Stimulated activated CD8-positive, alpha-beta memory T cell treated with anti-CD3 and anti-CD28 coated beads, Interleukin-4, amount 100 ng/mL, for 1 hour (primary cell): ENCODE measurements around the gene IL3RA.
"Not testable (repeated sequence)": the region's sequence is repeated elsewhere in the genome, so short reads cannot be mapped to it uniquely, and the experiment has no call there.

ENCODE experiments used
- DNase-seq, 2 donors: peaks; one replicate each; pipeline ENCODE4 v3.0.0-alpha.2; 2020; ENCODE audit warnings: low read depth in 2 of 2, low spot score in 1 of 2

IL3RA gene

DNA sequence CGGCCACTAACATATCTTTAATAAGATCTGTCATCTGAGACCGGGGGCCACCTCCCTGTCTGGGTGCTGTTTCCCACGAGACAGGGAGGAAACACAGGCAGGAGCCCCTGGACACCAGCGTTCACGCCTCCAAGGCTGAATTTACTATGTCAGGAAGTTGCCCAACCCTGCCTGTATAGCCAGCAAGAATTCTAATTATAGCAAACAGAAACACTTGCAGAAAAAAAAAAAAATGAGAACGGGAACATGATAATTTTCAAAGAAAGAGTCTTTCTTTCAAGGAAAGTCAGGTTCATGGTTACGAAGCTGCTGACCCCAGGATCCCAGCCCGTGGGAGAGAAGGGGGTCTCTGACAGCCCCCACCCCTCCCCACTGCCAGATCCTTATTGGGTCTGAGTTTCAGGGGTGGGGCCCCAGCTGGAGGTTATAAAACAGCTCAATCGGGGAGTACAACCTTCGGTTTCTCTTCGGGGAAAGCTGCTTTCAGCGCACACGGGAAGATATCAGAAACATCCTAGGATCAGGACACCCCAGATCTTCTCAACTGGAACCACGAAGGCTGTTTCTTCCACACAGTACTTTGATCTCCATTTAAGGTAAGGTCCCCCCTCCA, at the start of gene IL3RA:
IL3RA (plus strand) TSS at position 455 of the 613 bp plus-strand sequence. CDS start 4,981 bp downstream, outside the sequence.
- DNase-seq, result no peak

DNA sequence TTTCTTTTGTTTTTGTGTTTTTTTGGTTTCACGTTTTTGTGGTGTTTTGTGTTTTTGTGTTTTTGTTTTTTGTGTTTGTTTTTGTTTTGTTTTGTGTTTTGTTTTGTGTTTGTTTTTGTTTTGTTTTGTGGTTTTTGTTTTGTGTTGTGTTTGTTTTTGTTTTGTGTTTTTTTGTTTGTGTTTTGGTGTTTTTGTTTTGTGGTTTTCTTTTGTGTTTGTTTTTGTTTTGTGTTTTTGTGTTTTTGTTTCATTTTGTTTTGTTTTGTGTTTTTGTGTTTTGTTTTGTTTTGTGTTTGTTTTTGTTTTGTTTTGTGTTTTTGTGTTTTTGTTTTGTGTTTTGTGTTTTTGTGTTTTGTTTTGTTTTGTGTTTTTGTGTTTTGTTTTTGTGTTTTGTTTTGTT, 47.0 kb upstream of the IL3RA start:
- DNase-seq, result no peak

DNA sequence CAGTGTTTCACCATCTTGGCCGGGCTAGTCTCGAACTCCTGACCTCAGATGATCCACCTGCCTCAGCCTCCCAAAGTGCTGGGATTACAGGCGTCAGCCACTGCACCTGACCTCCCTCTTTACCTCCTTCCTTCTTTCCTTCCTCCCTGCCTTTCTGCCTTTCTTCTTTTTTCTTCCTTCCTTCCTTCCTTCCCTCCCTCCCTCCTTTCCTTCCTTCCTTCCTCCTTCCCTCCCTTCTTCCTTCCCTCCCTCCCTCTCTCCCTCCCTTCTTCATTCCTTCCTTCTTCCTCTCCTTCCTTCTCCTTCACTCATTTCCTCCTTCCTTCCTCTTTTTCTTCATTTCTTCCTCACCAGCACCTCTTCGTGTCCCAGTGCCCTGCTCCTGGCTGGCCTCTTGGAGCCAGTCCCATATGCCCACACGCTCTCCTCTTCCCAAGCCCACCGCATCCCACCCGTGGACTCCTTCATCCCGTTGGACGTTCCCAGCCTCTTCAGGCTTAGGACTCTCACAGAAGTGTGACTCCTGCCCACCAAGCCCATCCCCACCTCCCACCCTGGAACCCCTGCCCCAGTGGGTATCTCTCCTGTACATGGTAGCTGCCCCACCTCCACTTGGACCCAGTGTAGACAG, 45.4 kb upstream of the IL3RA start:
- no peak for DNase-seq

DNA sequence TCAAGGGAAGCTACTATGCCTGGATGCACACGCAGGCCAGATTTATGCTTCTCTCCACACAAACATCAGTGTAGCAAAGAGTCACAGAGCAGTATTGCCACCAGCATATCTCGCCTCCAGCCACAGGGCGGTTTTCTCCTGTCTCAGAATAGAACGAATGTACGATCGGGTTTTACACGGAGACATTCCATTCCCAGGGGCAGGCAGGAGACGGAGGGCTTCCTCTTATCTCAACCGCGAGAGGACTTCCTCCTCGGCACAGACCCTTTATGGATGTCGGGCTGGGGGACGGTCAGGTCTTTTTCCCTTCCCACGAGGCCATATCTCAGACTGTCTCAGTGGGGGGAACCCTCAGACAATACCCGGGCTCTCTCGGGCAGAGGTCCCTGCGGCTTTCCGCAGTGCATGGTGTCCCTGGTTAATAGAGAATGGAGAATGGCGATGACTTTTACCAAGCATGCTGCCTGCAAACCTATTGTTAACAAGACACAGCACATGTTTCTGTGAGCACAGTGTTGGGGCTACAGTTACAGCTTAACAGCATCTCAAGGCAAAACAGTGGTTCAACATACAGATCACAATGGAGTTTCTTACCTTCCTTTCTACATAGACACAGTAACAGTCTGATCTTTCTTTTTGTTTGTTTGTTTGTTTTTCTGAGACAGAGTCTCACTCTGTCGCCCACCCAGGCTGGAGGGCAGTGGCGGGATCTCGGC, 43.9 kb upstream of the IL3RA start:
- no peak for DNase-seq

DNA sequence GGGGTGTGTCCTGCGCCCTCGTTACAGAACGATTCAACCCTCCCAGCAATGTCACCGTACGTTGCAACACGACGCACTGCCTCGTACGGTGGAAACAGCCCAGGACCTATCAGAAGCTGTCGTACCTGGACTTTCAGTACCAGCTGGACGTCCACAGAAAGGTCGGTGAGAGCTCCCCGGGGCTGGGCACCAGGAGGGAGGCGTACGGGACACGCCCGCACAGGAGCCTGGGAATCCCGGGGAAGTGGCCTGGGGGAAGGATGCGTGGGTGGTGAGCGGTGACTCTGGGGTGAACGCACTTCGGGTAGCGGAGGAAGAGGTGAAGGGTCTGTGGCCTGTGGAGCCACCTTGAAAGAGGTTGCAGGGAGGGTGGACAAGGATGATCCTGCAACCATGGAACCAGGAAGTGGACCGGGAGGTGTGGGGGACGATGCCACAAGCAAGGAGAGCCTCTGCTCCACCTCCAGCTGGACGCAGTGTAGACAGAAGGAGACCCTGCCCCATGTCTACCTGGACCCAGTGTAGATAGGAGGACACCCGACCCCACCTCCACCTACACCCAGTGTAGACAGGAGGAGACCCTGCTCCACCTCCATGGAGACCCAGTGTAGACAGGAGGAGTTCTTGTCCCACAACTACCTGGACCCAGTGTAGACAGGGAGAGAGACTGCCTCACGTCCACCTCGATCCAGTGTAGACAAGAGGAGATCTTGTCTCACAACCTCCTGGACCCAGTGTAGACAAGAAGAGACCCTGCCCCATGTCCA, 42.1 kb upstream of the IL3RA start:
- DNase-seq, result no peak

DNA sequence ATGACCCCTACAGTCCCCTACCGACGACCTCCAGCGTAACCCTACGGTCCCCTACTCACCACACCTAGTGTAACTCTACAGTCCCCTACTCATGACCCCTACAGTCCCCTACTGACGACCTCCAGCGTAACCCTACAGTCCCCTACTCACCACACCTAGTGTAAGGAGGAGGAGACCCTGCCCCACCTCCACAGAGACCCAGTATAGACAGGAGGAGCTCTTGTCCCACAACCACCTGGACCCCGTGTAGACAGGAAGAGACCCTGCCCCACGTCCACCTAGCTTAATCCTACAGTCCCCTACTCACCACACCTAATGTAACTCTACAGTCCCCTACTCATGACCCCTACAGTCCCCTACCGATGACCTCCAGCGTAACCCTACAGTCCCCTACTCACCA, 41.0 kb upstream of the IL3RA start:
- DNase-seq, result no peak

DNA sequence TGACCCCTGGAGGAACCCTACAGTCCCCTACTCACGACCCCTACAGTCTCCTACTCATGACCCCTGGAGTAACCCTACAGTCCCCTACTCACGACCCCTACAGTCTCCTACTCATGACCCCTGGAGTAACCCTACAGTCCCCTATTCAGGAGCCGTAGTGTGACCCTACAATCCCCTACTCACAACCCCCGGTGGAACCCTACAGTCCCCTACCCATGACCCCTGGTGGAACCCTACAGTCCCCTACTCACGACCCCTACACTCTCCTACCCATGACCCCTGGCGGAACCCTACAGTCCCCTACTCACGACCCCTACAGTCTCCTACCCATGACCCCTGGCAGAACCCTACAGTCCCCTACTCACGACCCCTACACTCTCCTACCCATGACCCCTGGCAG, 39.0 kb upstream of the IL3RA start:
- not testable (repeated sequence) for DNase-seq

DNA sequence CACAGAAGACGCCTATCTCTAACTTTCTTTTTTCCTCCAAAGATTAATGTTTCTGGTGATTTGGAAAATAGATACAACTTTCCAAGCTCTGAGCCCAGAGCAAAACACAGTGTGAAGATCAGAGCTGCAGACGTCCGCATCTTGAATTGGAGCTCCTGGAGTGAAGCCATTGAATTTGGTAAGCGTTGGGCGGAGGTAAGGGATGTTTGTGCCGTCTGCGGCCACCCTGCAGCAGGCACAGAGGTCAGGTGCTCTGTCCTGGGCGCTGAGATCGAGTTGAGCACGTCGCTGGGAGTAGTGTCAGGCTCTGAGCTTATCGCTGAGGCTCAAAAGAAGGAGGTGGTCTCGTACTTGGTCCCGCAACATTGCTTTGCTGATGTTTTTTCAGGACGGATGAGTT, 36.1 kb upstream of the IL3RA start:
- DNase-seq, result no peak

DNA sequence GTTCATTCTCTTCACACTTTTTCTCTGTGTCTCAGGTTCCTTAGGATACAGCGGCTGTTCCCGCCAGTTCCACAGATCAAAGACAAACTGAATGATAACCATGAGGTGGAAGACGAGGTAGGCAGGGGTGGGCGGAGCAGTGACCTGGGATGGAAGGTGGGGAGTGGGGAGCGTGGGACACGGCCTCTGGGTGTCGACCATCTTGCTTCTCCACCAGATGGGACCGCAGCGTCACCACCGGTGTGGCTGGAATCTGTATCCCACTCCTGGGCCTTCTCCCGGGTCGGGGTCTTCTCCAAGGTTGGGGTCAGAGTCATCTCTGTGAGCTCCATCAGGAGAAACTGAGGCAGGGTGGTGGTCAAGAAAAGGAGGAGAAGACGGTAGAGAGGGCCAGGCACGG, 31.2 kb upstream of the IL3RA start:
- no peak for DNase-seq

DNA sequence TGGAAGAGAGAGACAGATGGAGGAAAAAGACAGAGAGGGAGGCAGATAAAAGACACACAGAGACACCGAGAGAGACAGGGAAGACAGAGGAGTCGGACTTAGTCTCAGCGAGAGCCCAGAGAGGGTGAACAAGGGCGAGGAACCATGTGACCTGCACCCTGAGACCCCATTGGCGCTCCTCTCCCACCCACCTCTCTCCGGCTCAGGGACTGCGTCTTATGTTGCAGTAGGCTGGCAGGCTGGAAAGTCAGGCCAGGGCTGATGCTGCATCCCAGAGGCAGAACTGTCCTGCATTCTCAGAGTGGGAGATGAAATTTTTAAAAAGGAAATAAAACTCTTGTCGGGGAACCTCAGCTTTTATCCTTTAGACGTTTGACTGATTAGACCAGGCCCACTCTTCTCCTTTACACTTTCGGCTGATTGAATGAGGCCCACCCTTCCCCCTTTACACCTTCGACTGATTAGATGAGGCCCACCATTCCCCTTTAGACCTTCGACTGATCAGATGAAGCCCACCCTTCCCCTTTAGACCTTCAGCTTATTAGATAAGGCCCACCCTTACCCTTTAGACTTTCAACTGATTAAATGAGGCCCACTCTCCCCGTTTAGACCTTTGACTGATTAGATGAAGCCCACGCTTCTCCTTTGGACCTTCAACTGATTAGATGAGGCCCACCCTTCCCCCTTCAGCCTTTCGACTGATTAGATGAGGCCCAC, 29.5 kb upstream of the IL3RA start:
- DNase-seq, result no peak

DNA sequence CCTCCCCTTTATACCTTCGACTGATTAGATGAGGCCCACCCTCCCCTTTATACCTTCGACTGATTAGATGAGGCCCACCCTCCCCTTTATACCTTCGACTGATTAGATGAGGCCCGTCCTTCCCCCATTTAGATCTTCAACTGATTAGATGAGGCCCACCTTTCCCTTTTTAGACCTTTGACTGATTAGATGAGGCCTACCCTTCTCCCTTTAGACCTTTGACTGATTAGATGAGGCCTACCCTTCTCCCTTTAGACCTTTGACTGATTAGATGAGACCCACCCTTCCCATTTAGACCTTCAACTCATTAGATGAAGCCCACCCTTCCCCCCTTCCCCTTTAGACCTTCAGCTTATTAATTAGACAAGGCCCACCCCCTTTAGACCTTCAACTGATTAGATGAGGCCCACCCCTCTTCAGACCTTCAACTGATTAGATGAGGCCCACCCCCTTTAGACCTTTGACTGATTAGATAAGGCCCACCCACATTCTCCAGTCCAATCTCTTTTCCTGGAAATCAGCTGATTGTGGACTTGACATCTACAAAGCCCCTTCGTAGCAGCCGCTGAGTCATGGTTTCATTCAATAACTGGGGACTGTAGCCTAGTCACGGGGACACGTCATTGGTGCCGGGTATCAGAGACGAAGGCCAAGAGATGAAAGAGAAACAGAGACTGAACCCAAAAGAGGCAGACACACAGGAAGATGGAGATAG, 28.8 kb upstream of the IL3RA start:
- no peak for DNase-seq

DNA sequence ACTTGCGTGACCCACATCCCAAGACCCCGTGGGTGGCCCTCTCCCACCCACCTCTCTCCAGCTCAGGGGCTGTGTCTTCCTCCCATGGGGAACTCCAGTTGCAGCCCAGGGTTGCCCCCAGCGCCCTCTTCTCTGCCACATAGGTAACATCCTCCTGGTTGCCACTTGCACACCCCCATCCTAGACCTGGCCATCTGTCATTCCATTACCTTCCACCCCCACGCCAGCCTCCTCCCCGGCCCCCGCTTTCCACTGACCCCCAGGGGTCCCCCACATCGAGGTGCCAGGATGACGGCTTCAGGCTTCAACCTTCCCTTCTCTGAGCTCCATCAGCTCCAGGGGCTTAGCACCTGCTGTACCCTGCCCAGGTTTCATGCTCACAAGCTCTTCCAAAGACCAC, 28.1 kb upstream of the IL3RA start:
- no peak for DNase-seq

DNA sequence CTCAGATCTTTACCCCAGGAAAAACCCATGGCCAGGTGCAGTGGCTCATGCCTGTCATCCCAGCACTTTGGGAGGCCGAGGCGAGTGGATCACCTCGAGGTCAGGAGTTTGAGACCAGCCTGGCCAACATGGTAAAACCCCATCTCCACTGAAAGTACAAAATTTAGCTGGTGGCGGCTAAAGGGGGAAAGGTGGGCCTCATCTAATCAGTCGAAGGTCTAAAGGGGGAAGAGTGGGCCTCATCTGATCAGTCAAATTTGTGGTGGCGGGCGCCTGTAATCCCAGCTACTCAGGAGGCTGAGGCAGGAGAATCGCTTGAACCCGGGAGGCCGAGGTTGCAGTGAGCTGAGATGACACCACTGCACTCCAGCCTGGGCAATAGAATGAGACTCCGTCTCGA, 27.7 kb upstream of the IL3RA start:
- not testable (repeated sequence) for DNase-seq

DNA sequence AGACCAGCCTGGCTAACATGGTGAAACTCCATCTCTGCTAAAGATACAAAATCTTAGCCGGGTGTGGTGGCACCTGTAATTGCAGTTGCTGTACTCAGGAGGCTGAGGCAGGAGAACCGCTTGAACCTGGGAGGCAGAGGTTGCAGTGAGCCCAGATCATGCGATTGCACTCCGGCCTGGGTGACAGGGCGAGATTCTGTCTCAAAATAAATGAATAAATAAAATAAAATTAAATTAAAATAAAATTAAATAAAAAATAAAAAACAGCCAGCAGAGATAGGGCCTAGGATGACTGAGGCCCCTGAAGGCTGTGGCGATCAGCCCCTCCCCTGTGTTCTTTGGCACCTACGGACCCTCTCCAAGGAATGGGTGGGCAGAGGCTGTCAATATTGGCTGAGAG, 22.8 kb upstream of the IL3RA start:
- no peak for DNase-seq

DNA sequence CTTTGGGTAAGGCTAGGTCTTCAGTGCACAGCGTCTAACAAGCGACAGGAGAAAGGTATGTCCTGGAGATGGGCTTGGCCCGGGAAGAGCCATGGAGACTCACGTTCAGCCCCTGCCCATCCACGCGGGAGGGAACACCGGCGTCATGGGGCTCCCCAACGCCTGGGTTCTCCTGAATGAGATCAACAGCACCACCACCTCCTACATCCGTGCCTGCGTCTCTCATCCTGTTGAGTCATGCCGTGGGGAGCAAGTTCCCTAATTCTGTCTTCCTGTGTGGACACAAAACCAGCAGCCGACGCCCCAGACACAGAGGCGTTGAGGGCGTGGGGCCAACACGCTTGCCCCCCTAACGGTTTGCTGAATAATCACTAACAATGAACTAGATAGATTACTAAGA, 20.1 kb upstream of the IL3RA start:
- no peak for DNase-seq

DNA sequence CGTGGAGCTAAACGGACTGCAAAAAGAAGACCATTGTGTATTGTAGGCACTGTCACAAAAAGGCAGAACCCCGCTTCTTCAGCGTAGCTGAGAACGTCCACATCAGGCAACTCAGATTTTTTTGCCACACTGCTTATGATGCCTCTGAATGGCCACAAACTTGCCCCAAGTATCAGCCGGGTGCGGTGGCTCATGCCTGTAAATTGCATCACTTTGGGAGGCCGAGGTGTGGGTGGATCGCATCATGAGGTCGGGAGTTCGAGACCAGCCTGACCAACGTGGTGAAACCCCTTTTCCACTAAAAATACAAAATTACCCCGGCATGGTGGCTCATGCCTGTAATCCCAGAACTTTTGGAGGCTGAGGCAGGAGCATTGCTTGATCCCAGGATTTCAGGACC, 14.9 kb upstream of the IL3RA start:
- DNase-seq, result no peak

DNA sequence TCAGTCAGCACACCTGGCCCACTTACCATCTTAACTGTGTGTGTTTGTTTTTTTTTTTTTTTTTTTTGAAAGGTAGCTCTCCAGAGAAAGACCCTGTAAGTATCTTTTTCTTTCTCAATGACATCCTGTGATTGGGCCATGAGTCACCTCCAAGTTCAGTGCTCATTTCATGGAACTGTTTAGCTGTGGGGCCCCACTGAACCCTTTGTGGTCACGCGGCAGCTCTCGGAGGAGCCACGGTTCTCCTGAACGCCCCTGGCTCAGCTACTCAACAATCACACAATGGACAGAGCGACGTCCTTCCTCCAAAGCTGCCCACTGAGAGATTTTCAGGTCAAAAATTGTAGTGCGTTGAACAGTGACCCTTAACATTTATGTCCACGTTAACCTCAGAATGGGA, 14.2 kb upstream of the IL3RA start:
- DNase-seq, result no peak

DNA sequence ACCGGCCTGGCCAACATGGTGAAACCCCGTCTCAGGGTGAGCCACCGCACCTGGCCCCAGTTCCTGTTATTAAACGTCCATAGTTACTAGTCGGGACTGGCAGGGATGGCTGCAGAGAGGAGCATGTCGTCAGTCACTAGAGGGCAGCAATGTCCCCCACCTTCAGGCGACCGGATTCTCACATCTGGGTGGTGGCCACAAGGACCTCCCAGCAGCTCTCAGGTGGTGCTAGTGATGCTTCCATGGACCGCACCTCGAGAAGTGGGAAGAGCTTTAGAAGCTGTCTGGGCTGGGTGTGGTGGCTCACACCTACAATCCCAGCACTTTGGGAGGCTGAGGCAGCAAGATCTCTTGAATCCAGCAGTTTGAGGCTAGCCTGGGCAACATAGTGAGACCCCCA, 13.3 kb upstream of the IL3RA start:
- peak in 1 of 2 donors; percentile 21 for DNase-seq

DNA sequence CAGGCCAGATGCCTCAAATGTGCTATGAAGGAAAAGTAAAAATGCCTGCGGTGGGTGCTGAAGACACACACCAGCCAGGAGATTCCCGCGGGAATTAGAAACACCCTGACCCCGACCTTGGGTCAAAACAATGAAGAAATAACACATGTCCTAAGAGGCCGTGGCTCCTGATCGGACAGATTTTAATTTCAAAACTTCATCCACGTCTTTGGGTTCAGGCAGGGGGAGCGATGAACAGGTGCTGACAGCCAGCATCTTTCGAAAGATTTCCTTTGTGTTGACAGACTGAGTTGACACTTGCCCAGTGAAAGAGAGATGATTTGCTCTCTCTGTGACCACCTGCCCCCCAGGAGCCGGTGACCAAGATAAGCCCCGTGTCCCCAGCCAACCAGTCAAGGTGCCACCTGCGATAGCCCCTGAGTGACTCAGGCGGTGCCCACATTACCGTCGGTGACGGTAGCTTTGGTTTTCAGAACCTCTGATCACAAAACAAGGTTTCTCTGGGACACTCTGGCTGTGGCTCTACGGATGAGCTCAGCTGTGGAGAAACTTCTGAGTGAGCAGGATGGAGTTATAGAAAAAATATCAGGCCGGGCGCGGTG, 11.0 kb upstream of the IL3RA start:
- DNase-seq, result no peak

DNA sequence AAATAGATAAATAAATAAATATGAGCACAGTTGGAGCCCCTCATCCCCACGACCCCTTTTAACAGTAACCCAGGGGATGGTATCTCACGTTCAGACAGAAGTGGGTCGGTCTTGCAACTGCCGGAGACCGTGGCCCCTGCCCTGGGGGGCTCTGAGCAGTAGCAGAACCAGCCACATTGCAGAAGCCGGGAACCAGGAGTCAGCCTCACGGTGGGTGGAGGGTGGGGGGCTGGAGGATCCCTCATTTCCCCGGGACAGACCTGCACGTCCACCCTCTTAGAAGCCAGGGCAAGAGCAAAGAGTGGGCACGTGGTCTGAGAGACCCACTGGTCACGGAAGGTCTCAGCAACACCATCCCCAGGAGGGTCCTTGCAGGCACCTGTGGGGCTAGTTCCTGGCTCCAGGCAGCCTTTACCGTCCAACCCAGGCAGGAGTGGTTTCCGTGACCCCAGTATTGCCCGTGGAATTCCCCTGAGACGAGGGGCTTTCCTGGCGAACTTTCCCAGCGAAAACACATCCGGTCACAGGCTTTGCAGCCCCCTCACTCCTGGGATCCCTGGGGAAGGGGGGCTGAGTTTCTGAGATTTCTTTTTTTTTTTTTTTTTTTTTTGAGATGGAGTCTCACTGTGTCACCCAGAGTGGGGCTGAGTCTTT, 8.8 kb upstream of the IL3RA start:
- DNase-seq, result no peak
